T-helper 1 cell treated with Interleukin-12 subunit alpha and Interleukin-12 subunit beta and Interleukin-4 antibody, amounts not matched to agents 30 μg/mL and 1 μg/mL, for 36 hours (primary cell): ENCODE results near the gene STK39.

ENCODE experiments used
- H3K27ac Mint-ChIP-seq: one replicate; pipeline ENCODE4 v1.8.0; 2021; ENCODE audit warnings: mild to moderate bottlenecking, mixed read lengths
- H3K27me3 Mint-ChIP-seq: one replicate; pipeline ENCODE4 v1.8.0; 2021; ENCODE audit warnings: low read depth, mixed read lengths
- H3K36me3 Mint-ChIP-seq: one replicate; pipeline ENCODE4 v1.8.0; 2021; ENCODE audit warnings: low read depth, mixed read lengths
- H3K4me1 Mint-ChIP-seq: one replicate; pipeline ENCODE4 v1.8.0; 2021; ENCODE audit warnings: low read depth, mixed read lengths
- H3K4me3 Mint-ChIP-seq: one replicate; pipeline ENCODE4 v1.8.0; 2021; ENCODE audit warnings: mild to moderate bottlenecking, moderate library complexity, mixed read lengths
- H3K9me3 Mint-ChIP-seq: one replicate; pipeline ENCODE4 v1.8.0; 2021; ENCODE audit warnings: mixed read lengths

Gene STK39

GRCh38 chr2:167981945-167982344, 265.4 kb downstream of the STK39 start:
- Mint-ChIP-seq H3K9me3 (no peaks in the 10 kb centered on the region), H3K27ac (no peak overlapping the region), H3K27me3 (no peaks in the 10 kb centered on the region), H3K36me3 (peaks cover 2% of the 10 kb centered on the region), H3K4me1 (no peaks in the 10 kb centered on the region), H3K4me3 (no peak overlapping the region)

DNA sequence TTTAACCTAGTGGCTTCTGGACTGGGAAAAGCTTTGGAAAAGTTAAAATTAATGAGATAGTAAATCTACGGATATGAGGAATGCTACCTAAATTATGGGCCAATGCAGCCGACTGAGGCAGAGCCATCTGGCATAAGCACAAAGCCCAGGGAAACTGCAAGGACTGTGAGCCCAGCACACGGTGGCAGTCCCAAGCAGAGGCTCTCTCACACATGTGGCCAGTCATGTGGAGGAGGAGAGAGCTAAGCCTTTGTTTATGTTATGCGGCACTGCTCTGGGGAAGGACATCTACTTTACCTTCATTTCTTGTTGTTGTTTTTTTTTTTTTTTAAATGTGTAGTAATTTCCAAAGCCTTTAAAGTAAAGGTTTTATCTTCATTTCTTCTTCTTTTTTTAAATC, 267.0 kb downstream of the STK39 start:
- no peak overlapping the region for H3K27ac Mint-ChIP-seq
- no peaks in the 10 kb centered on the region for H3K27me3 Mint-ChIP-seq
- peaks cover 6% of the 10 kb centered on the region for H3K36me3 Mint-ChIP-seq
- H3K4me1 Mint-ChIP-seq: peaks cover 4% of the 10 kb centered on the region
- H3K4me3 Mint-ChIP-seq: no peak overlapping the region
- H3K9me3 Mint-ChIP-seq: peaks cover 6% of the 10 kb centered on the region

GRCh38 chr2:167972746-167973145, 274.6 kb downstream of the STK39 start:
- Mint-ChIP-seq H3K4me1 (peaks cover 4% of the 10 kb centered on the region), H3K36me3 (peaks cover 12% of the 10 kb centered on the region), H3K27ac (no peak overlapping the region), H3K27me3 (no peaks in the 10 kb centered on the region), H3K9me3 (peaks cover 42% of the 10 kb centered on the region), H3K4me3 (no peak overlapping the region)

DNA sequence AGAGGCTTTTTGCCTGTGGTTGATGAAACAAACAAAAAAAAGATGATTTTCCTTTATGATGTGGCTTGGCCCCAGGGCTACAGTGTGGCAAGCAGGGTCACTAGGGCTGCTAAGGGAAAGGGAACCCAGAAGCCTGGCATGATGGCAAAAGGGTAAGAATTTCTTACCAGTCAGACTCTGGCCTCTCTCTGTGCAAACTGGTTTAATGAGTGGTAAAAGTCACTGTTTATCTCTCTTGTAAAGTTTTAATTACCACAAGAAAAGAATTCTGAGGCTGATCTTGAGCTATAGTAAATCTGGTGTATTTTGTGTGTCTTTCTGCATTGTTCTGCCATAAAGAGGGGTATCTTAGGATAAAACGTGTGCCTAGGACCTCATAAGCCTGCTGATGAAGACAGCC, 275.4 kb downstream of the STK39 start:
- no peaks in the 10 kb centered on the region for H3K27me3 Mint-ChIP-seq
- H3K4me1 Mint-ChIP-seq: peaks cover 4% of the 10 kb centered on the region
- H3K9me3 Mint-ChIP-seq: peaks cover 42% of the 10 kb centered on the region
- no peak overlapping the region for H3K4me3 Mint-ChIP-seq
- peaks cover 12% of the 10 kb centered on the region for H3K36me3 Mint-ChIP-seq
- no peak overlapping the region for H3K27ac Mint-ChIP-seq

DNA sequence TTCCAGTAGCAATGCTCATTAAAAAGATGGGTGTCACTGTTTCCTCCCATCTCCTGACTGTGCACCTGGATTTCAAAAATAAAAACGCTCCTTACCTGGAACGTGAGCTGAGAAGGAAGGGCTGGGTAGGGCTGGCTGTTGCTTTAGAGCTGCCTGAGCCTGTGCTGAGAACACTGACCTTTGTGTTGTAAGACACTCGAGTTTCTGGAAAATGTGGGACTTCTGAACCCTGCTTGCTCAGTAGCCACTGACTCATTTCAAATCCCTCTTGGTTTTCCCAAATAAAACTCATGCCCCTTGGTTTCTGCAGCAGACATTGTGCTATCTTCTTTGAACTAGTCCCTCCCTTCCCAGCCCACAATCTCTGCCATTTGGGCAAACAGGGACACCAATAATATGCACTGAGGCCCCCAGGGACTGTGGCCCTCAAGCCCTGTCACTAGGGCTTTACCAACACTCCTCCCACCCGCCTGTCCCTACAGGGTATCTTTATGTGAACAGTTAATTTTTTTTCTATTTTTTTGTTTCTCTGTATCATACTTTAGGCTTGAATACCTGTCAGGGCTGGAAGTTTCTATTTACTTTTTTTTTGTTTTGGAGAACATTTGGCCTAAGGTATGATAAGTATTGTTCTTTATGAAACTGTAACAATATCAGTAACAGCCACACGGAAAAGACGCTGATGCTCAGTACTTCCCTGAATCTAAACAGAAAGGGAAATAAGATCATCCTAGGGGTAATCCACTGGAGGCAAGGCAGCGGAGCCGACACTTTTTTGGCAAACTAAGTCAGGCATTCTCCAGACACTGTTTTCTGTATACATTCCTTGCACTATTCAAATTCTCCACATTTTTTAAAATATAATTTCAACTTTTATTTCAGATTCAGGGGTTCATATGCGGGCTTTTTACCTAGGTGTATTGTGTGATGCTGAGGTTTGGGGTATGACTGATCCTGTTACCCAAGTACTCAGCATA, 280.2 kb downstream of the STK39 start:
- no peak overlapping the region for H3K4me3 Mint-ChIP-seq
- H3K4me1 Mint-ChIP-seq: peaks cover 7% of the 10 kb centered on the region
- H3K27ac Mint-ChIP-seq: no peak overlapping the region
- H3K36me3 Mint-ChIP-seq: peaks cover 10% of the 10 kb centered on the region
- no peaks in the 10 kb centered on the region for H3K27me3 Mint-ChIP-seq
- peaks cover 19% of the 10 kb centered on the region for H3K9me3 Mint-ChIP-seq

DNA sequence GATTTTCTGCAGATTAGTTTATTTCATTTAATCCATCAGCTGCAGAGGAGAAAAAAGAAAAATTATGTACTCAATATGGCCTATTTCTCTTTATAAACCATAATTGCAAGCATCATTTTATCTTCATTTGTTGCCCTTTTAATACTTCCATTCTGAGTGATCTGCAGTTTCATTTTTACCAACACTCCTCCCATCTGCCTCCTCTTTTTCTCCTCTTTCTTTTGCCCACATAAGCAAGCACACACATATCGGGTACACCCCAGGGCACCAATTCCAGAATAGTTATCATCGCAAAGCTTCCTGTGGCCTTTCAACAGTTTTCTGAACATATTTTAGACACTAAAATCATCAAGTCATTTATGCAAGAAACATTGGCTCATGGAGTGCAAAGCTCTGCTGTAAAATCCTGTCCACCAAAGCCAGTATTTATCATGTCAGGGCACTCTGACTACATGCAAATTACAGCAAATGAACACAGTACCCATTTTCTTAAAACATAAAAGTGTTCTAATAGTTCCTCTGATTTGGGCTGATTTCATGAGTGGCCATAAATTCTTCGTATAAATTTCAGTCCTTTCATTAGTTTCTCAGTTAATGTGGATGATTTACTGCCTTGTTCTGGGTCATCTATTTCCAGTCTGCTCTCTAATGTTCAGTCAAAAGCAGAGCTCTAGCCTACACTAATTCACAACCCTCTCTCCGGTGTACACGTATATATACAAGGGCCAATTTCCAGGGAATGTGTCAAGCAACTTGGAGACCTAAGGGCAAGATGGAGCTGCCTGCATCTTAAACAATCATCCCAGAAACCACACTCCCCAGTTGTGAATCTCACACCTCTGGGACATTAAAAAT, 281.3 kb downstream of the STK39 start:
- no peaks in the 10 kb centered on the region for H3K27me3 Mint-ChIP-seq
- H3K36me3 Mint-ChIP-seq: peaks cover 5% of the 10 kb centered on the region
- peaks cover 8% of the 10 kb centered on the region for H3K9me3 Mint-ChIP-seq
- H3K27ac Mint-ChIP-seq: no peak overlapping the region
- H3K4me1 Mint-ChIP-seq: peaks cover 7% of the 10 kb centered on the region
- H3K4me3 Mint-ChIP-seq: no peak overlapping the region

DNA sequence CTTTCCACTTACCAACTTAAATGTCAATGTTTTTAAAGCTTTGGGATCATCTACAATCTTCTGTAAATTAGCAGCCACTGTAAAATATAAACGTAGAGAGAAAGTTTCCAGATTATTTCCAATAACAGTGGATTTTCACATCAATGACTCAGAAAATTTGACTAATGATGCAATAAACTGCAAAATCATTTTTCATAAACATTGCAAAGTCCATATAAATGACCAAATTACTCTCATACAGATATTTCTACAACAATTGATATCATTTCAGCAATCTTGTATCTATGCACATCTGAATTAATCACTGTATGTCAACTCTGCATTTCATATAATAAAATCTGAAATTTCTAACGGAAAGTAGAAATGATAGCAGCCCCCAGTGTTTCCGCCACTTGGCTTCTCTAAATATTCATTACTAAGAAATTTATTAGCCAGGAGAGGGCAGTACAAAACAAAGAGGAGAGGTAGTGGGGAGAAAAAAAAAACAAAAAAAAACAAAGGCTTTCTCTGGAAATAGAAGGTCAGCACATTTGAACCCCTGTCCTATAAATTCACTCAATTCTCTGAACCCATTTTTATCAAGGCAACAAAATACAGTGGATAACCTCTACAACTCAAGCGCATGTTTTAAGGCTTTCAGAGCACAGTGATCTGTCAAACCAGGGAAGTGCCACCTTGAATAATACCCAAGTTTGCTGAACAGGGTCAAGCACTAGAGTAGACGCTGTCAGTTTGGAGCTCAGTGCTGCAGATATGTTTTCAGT, 282.6 kb downstream of the STK39 start:
- H3K27me3 Mint-ChIP-seq: no peaks in the 10 kb centered on the region
- peaks cover 7% of the 10 kb centered on the region for H3K4me1 Mint-ChIP-seq
- H3K27ac Mint-ChIP-seq: no peak overlapping the region
- no peaks in the 10 kb centered on the region for H3K9me3 Mint-ChIP-seq
- no peak overlapping the region for H3K4me3 Mint-ChIP-seq
- peaks cover 5% of the 10 kb centered on the region for H3K36me3 Mint-ChIP-seq

DNA sequence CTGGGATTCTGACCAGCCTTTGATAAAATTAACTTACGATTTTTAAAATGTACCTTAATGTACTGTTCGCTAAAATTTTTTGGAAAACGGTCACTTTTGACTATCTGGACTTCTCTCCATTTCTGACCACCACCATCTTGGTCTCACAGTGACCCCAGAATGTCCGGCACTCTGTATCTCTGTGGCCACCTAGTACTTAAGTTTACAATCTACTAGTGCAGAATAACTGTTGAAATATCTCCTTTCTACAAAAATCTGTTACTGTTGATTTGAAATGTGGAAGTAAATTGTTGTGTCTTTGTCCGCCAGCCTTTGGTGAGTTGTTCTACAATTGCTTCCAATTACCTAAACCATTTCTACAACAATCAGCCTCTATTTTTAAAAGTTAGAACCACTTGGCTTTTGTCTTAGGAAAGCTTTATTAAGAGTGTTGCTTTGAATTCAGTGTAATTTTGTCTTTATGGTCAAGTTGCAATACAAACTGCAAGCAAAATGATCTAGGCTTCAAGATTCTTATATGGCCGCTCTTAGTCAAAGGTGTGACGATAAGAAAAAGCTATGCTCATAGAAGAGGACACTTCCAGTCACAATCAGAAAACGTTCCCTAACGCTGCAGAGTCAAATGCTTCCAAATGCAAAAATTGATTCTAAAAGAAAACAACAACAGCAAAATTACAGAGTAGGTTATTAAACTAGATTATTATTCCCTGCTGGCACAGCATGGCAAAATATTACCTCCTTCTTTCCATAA, 283.3 kb downstream of the STK39 start:
- Mint-ChIP-seq H3K27me3 (no peaks in the 10 kb centered on the region), H3K4me3 (no peak overlapping the region), H3K9me3 (no peaks in the 10 kb centered on the region), H3K4me1 (peaks cover 7% of the 10 kb centered on the region), H3K36me3 (peaks cover 5% of the 10 kb centered on the region), H3K27ac (no peak overlapping the region)

DNA sequence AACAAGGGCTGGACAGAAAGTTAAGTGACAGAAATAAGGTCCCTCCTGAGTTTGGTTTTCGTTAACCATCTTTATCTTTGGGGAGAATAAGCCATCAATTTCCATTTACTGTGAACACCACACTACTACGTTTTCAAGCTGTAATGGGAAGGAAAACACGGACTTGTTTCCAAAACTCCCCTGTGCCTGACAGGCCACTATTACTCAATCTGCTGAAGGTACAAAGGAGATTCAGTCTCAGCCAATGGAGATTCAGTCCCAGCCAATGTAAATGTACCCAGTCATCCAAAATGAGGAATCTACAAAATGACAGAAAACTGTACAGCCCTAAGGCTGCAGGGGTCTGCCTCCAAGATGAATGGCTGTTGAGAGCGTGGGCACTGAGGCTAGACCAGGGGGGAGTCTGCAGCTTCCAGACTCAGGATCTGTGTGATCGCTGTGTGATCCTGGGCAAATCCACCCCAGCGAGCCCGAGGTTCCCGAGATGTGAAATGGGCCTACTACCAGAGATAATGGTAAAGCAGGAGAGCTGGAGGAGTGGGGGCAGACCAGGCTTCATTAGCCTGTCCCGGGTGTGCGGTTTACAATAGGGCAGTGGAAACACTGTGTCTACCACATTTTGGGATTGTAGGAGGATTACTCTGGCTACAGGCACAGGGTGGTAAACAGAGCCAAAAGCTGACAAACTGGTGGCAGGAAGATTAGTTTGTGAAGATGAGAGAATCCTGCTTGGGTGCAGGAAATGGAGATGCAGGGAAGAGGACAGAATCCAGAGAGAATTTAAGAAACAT, 284.8 kb downstream of the STK39 start:
- H3K4me3 Mint-ChIP-seq: no peak overlapping the region
- H3K27me3 Mint-ChIP-seq: no peaks in the 10 kb centered on the region
- H3K36me3 Mint-ChIP-seq: peaks cover 5% of the 10 kb centered on the region
- H3K27ac Mint-ChIP-seq: no peak overlapping the region
- peaks cover 7% of the 10 kb centered on the region for H3K4me1 Mint-ChIP-seq
- H3K9me3 Mint-ChIP-seq: no peaks in the 10 kb centered on the region

GRCh38 chr2:167961536-167962048, 285.8 kb downstream of the STK39 start:
- no peak overlapping the region for H3K27ac Mint-ChIP-seq
- no peaks in the 10 kb centered on the region for H3K27me3 Mint-ChIP-seq
- H3K9me3 Mint-ChIP-seq: no peaks in the 10 kb centered on the region
- no peak overlapping the region for H3K4me3 Mint-ChIP-seq
- peaks cover 4% of the 10 kb centered on the region for H3K4me1 Mint-ChIP-seq
- peaks cover 5% of the 10 kb centered on the region for H3K36me3 Mint-ChIP-seq

- Mint-ChIP-seq H3K27ac (no peak overlapping the region), H3K4me1 (no peaks in the 10 kb centered on the region), H3K9me3 (no peaks in the 10 kb centered on the region), H3K36me3 (peaks cover 5% of the 10 kb centered on the region), H3K27me3 (no peaks in the 10 kb centered on the region), H3K4me3 (no peak overlapping the region)
Measured at GRCh38 chr2:167960089-167960747, 287.2 kb downstream of the STK39 start.

DNA sequence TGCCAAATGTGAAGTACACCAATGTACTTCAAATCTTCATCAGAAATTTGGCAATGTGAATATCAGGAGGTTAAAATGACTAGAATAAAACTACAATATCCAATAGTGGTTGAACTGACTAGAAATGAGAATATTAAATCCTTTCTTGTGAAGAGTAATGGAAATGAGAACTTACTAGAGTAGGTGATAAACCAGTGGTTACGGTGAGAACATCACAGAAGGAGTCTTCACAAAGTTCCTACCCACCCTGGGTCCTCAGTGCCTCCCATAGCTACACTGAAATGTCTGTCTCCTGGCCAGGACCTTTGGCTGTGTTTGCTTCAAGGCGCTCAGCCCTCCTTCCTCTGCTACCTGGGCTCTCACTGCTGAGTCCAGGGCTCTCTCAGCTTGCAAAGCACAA, 289.7 kb downstream of the STK39 start:
- Mint-ChIP-seq H3K27ac (no peak overlapping the region), H3K36me3 (peaks cover 1% of the 10 kb centered on the region), H3K27me3 (no peaks in the 10 kb centered on the region), H3K4me3 (no peak overlapping the region), H3K9me3 (no peaks in the 10 kb centered on the region), H3K4me1 (no peaks in the 10 kb centered on the region)
